Nucleus accumbens (tissue), 56 donors: Measurements from ENCODE around the gene MRPL30.
"Not testable (repeated sequence)": the region's sequence is repeated elsewhere in the genome, so short reads cannot be mapped to it uniquely, and the experiment has no call there.

Experiments
- DNase-seq, 56 donors: peaks; one replicate each; lab custom pipeline; 2025; lab: John Stamatoyannopoulos, UW

Gene MRPL30

GRCh38 chr2:99183025-99183424, 2.0 kb downstream of the MRPL30 start:
- no peak for DNase-seq

- no peak for DNase-seq
Observed at GRCh38 chr2:99184811-99185210, 3.8 kb downstream of the MRPL30 start.

DNA sequence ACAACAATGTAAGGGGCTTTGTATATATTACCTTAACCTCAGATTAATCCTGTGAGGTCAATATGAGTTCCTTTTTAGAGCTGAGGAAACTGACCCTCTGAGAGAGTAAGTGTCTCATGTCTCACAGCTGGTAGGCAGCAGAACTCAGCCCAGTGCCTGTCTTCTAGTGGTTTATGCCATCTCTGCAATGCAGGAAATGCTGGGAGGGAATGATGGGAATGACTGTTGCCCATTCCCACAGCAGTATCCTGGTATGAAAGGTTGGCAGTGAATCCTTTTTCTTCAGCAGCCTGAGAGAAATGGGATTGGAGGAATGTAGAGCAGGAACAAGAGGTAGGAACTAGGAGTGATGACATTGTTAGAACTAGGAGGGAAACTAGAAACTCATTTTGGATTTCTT, 6.0 kb downstream of the MRPL30 start:
- no peak for DNase-seq

DNA sequence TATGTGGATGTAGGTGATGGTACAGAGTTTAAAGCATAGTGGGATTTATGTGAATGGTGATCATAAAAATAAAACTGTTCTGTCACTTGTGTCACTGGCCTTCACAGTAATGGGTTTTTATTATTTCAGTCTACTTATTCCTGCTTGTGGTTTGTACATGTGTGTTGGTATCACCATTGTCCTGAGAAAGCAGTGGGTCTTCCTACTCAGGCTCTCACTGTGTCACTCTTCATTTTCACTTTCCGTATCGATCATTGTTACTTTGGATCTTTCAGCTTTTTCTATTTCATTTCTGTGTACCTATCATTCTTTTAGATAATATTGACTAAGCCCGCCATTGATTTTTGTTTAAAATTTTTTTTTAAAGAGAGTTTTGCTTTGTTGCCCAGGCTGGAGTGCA, 7.4 kb downstream of the MRPL30 start:
- DNase-seq: no peak

DNA sequence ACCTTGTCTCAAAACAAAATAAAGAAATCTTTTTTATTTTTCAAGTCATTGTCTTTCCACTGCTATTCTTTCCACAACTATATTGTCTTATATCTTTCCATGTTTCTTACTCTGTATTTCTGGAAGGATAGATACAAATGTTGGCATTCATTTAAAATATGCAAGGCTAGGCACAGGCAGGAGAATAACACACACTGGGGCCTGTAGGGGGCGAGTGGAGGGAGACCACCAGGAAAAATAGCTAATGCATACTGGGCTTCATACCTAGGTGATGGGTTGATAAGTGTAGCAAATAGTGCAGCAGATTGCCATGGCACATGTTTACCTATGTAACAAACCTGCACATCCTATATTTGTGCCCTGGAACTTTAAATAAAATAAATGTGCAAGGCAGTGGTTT, 9.6 kb downstream of the MRPL30 start:
- no peak for DNase-seq

DNA sequence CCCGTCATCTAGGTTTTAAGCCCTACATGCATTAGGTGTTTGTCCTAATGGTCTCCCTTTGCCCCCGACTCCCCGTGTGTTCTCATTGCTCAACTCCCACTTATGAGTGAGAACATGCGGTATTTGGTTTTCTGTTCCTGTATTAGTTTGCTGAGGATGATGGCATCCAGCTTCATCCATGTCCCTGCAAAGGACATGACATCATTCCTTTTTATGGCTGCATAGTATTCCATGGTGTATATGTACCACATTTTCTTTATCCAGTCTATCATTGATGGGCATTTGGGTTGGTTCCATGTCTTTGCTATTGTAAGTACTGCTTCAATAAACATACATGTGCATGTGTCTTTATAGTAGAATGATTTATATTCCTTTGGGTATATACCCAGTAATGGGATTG, 11.4 kb downstream of the MRPL30 start:
- DNase-seq: not testable (repeated sequence)

DNA sequence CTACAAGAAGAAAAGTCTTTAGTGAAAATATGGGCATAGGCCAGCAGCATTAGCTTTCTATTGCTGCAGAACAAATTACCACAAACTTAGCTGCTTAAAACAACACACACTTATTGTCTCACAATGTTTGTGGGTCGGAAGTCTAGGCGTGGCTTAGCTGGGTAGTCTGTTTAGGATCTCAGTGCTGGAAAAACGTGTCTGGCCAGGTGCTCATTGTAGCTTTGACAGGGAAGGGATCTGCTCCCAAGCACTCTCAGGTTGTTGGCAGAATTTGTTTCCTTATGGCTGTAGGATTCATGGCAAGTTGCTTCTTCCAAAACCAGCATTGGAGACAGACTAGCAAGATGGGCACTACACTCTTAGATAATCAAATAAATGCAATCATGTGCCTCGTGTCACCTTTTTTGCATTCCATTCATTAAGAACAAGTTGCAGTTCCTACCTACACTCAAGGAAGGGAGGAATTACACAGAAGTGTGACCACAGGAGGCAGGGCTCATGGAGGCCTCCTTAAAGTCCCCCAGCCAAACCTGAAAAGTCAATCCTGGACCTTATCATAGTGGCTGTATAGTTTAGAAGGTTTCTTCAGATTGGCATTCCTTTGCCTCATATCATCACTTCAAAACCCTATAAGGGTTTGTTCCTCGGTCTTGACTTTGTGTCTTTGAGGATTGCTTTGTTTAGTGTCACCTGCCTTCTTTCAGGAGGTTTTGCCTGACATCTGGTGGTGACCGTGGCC, 17.3 kb downstream of the MRPL30 start:
- no peak for DNase-seq

DNA sequence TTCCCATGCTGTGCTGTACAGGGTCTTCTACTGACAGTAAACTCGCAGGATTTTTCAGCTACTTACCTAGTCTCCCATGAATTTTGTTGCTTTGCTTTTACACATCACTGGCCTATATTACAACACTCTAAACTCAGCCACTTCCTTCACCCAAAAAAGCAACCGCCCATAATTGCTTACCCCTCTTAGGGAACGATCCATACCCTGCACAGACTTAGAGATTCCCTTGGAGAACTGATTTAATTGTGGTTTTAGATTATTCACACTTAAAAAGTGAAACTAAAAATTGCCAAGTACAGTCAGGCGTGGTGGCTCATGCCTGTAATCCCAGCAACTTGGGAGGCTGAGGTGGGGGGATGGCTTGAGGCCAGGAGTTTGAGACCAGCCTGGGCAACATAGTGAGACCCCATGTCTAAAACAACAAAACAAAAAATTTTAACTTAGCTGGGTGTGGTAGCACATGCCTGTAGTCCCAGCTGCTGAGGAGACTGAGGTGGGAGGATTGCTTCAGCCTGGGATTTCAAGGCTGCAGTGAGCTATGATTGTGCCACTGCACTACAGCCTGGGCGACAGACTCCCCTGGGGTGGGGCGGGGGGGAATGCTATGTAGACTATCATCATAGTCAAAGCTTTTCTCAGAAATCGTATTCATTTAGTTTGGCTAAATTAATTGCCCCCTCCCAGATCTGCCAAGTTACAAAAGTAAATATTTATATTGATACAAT, 19.3 kb downstream of the MRPL30 start:
- no peak for DNase-seq

- no peak for DNase-seq
Observed at GRCh38 chr2:99201959-99202678, 21.1 kb downstream of the MRPL30 start.

DNA sequence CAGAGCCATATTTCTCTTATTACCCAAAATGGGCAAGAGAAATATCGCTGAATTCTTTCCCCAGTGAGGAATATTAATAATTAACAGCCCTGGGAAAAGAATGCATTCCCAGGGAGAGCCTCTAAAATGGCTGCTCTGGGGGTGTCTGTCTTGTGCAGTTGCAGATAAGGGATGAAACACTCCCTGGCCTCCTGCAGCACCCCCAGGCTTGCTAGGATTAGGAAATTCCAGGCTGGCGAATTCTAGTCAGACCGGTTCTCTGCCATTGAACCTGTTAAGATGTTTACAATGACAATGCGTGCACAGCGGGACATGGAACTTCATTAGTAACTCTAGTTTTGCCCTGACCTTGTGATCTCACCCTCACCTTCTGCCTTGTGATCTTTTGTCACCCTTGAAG, 24.5 kb downstream of the MRPL30 start:
- DNase-seq: no peak

- no peak for DNase-seq
Observed at GRCh38 chr2:99216096-99216495, 35.1 kb downstream of the MRPL30 start.

DNA sequence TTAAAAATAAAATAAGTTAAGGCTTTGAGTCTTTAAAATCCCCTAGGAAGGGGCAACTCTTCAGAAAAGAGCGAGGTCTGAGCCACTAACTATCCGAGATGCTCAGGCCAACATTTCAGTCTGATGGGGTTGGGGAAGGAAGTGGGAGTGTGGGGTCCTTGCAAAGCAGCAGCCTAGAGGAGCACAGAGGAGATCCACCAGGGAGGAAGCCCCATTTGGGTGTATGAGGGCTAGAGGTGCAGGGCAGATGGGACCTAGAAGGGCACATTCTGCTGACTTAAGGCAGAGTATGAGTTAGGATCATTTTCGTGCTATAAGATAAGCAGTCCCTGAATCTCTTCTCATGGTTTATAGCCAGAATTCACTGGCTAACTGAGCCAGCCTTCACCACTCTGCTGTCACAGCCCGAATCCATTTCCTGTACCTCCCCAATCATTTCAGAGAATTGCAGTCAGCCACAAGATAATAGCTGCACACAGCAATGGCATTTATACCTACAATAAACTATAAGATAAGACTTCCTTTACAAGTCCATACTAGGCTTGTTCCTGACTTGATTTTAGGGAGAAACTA, 37.0 kb downstream of the MRPL30 start:
- DNase-seq: no peak

DNA sequence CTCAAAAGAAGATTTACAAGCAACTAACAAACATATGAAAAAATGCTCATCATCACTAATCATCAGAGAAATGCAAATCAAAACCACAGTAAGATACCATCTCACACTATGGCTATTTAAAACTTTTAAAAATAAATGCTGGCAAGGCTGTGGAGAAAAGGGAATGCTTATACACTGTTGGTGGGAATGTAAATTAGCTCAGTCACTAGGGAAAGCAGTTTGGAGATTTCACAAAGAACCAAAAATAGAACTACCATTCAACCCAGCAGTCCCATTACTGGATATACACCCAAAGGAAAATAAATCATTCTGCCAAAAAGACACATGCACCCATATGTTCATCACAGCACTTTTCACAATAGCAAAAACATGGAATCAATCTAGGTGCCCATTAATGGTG, 52.2 kb downstream of the MRPL30 start:
- not testable (repeated sequence) for DNase-seq

GRCh38 chr2:99238599-99238998, 57.6 kb downstream of the MRPL30 start:
- no peak for DNase-seq

- DNase-seq: no peak
Observed at GRCh38 chr2:99240431-99240830, 59.4 kb downstream of the MRPL30 start.

DNA sequence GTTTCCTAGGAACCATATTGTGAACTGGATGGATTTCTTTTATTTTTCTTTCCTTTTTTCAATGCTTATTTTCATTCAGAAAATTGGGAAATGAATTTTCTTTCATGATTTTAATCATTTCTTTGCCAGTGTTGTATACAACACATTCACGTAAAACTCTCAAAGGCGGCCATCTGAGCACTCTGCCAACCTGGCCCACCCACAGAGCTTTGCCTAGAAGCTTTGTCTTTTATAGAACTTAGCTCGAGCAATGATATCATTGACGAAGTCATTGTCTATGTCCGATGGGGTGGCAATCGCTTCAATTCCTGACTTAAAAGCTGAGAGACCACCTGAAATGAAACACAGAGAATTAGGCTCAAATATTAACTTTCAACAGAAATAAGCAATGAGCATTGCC, 61.2 kb downstream of the MRPL30 start:
- DNase-seq: no peak
